ENCODE results near the gene TOE1. TPM values are rescaled to one million over a fixed set of nuclear protein-coding genes. Genes with fewer than 3 reads are reported as not detected.
"Not testable (repeated sequence)": the region's sequence is repeated elsewhere in the genome, so short reads cannot be mapped to it uniquely, and the experiment has no call there.

Gene TOE1
- total and polyA plus RNA-seq, 2 donors, result 8.9 to 11.1 TPM

- H3K4me1 ChIP-seq (ENCODE audit: insufficient read depth), result no peaks in the 10 kb centered on the region
- H3K27ac ChIP-seq (ENCODE audit: low read depth), result no peak overlapping the region
- no peaks in the 10 kb centered on the region for H3K36me3 ChIP-seq (ENCODE audit: insufficient read depth)
- 91% methylated on average over 2 of the region's 2 CpGs for WGBS
- no peak for DNase-seq (ENCODE audit: extremely low spot score)
- no peak overlapping the region for H3K4me3 ChIP-seq (ENCODE audit: low read depth, low read length)
These were observed 41.3 kb downstream of the TOE1 start for GRCh38 chr1:45381243-45381642.

GRCh38 chr1:45383191-45383590 lies 43.2 kb downstream of the TOE1 start:
- H3K27ac ChIP-seq (ENCODE audit: low read depth), result no peak overlapping the region
- no peak for DNase-seq (ENCODE audit: extremely low spot score)
- no peaks in the 10 kb centered on the region for H3K36me3 ChIP-seq (ENCODE audit: insufficient read depth)
- no peak overlapping the region for H3K4me3 ChIP-seq (ENCODE audit: low read depth, low read length)
- no peaks in the 10 kb centered on the region for H3K4me1 ChIP-seq (ENCODE audit: insufficient read depth)
- WGBS, result 76% methylated on average over 1 of the region's 1 CpG

- not testable (repeated sequence) for H3K36me3 ChIP-seq (ENCODE audit: insufficient read depth); H3K27ac ChIP-seq (ENCODE audit: low read depth); H3K4me1 ChIP-seq (ENCODE audit: insufficient read depth); DNase-seq (ENCODE audit: extremely low spot score); H3K4me3 ChIP-seq (ENCODE audit: low read depth, low read length)
- WGBS, result 90% methylated on average over 4 of the region's 4 CpGs
These were observed 44.2 kb downstream of the TOE1 start for GRCh38 chr1:45384213-45384612.

GRCh38 chr1:45385302-45385701 lies 45.3 kb downstream of the TOE1 start:
- no peak overlapping the region for H3K27ac ChIP-seq (ENCODE audit: low read depth)
- H3K36me3 ChIP-seq (ENCODE audit: insufficient read depth), result no peaks in the 10 kb centered on the region
- H3K4me1 ChIP-seq (ENCODE audit: insufficient read depth), result no peaks in the 10 kb centered on the region
- H3K4me3 ChIP-seq (ENCODE audit: low read depth, low read length), result no peak overlapping the region
- DNase-seq (ENCODE audit: extremely low spot score), result no peak
- 85% methylated on average over 3 of the region's 3 CpGs for WGBS

GRCh38 chr1:45386219-45386618 lies 46.2 kb downstream of the TOE1 start:
- no peaks in the 10 kb centered on the region for H3K36me3 ChIP-seq (ENCODE audit: insufficient read depth)
- H3K4me1 ChIP-seq (ENCODE audit: insufficient read depth), result no peaks in the 10 kb centered on the region
- no peak for DNase-seq (ENCODE audit: extremely low spot score)
- H3K27ac ChIP-seq (ENCODE audit: low read depth), result no peak overlapping the region
- WGBS, result over 99% methylated on average over 3 of the region's 3 CpGs
- no peak overlapping the region for H3K4me3 ChIP-seq (ENCODE audit: low read depth, low read length)

Other genes with a start within 250 kb of the TOE1 start
- gene ZSWIM5, start 133.6 kb upstream of the TOE1 start, total RNA-seq, result 2.4 TPM
- gene ZSWIM5, start 133.6 kb upstream of the TOE1 start, polyA plus RNA-seq, result 3.6 TPM
- 0.74 TPM for gene HPDL, start 13.3 kb upstream of the TOE1 start, total RNA-seq
- 1.0 TPM for gene HPDL, start 13.3 kb upstream of the TOE1 start, polyA plus RNA-seq
- 12.0 TPM for gene MUTYH, start 270 bp downstream of the TOE1 start, total RNA-seq
- gene MUTYH, start 270 bp downstream of the TOE1 start, polyA plus RNA-seq, result 19.4 TPM
- gene TESK2, start 151.0 kb downstream of the TOE1 start, total RNA-seq, result 3.2 TPM
- 5.7 TPM for gene TESK2, start 151.0 kb downstream of the TOE1 start, polyA plus RNA-seq
- gene CCDC163, start 159.9 kb downstream of the TOE1 start, total RNA-seq, result 0.42 TPM
- 2.8 TPM for gene CCDC163, start 159.9 kb downstream of the TOE1 start, polyA plus RNA-seq
- gene MMACHC, start 160.1 kb downstream of the TOE1 start, total RNA-seq, result 1.9 TPM
- 2.7 TPM for gene MMACHC, start 160.1 kb downstream of the TOE1 start, polyA plus RNA-seq
- 232 TPM for gene PRDX1, start 181.7 kb downstream of the TOE1 start, total RNA-seq
- gene PRDX1, start 181.7 kb downstream of the TOE1 start, polyA plus RNA-seq, result 491 TPM
- 76.1 TPM for gene AKR1A1, start 210.7 kb downstream of the TOE1 start, total RNA-seq
- gene AKR1A1, start 210.7 kb downstream of the TOE1 start, polyA plus RNA-seq, result 101 TPM
- 76.0 TPM for gene NASP, start 243.9 kb downstream of the TOE1 start, total RNA-seq
- 115 TPM for gene NASP, start 243.9 kb downstream of the TOE1 start, polyA plus RNA-seq

All from urinary bladder (tissue), 4 donors.